D721Med (cell line): Measurements from ENCODE around the gene TTC9B.
"Not testable (repeated sequence)": the region's sequence is repeated elsewhere in the genome, so short reads cannot be mapped to it uniquely, and the experiment has no call there.

Experiments used
- DNase-seq: peaks from one replicate; pipeline ENCODE4 v3.0.0; 2011; ENCODE audit warnings: low spot score; ENCODE audit not compliant: insufficient read length
- FAIRE-seq: peaks from 2 replicates; lab custom pipeline; 2011; peaks lifted over from hg19 to GRCh38; lab: Jason Lieb, UNC
- CTCF ChIP-seq: IDR thresholded peaks from 2 replicates; pipeline ENCODE4 v1.5.1; 2012; ENCODE audit warnings: mild to moderate bottlenecking, control low read depth; ENCODE audit not compliant: insufficient read depth; ENCODE audit errors: missing control alignments

TTC9B gene

GRCh38 chr19:40184273-40184672 is 33.9 kb downstream of the TTC9B start:
- TF ChIP-seq CTCF: no peak
- FAIRE-seq: no peak
- no peak for DNase-seq

- FAIRE-seq: no peak
- no peak for DNase-seq
- TF ChIP-seq CTCF: no peak
These were observed 39.4 kb downstream of the TTC9B start for GRCh38 chr19:40178756-40179155.

GRCh38 chr19:40177286-40178070 is 40.7 kb downstream of the TTC9B start:
- no peak for TF ChIP-seq CTCF
- FAIRE-seq: no peak
- DNase-seq: no peak

- FAIRE-seq: no peak
- no peak for TF ChIP-seq CTCF
- DNase-seq: no peak
These were observed 42.4 kb downstream of the TTC9B start for GRCh38 chr19:40175820-40176219.

GRCh38 chr19:40174092-40174491 is 44.1 kb downstream of the TTC9B start:
- FAIRE-seq (no peak), DNase-seq (no peak)
- no peak for TF ChIP-seq CTCF

- FAIRE-seq, DNase-seq: not testable (repeated sequence)
These were observed 46.9 kb downstream of the TTC9B start for GRCh38 chr19:40171293-40171692.

- DNase-seq, FAIRE-seq: not testable (repeated sequence)
These were observed 47.7 kb downstream of the TTC9B start for GRCh38 chr19:40170303-40170989.

GRCh38 chr19:40169482-40170302 is 48.5 kb downstream of the TTC9B start:
- FAIRE-seq: not testable (repeated sequence)

More at GRCh38 chr19:40169482-40170302, 48.5 kb downstream of the TTC9B start:
- not testable (repeated sequence) for DNase-seq
